Large intestine (tissue), 12 donors: ENCODE results near the gene RPE. TPM values are rescaled to one million over a fixed set of nuclear protein-coding genes. Genes with fewer than 3 reads are reported as not detected.
A peak's percentile ranks its signal among the peaks of the same experiment; 100 is the strongest.

Source experiments
- DNase-seq, 2 donors: peaks; one replicate each; pipeline versions ENCODE4 v3.0.0 to v3.0.0-alpha.2; 2013
- H3K27ac ChIP-seq: one replicate; pipeline ENCODE4 v1.5.1; 2013; ENCODE audit warnings: low read length
- H3K27me3 ChIP-seq: 2 replicates; pipeline ENCODE4 v1.6.1; 2013; ENCODE audit warnings: low read length; ENCODE audit not compliant: control insufficient read depth, insufficient read depth
- H3K36me3 ChIP-seq: 2 replicates; pipeline ENCODE4 v1.6.1; 2013; ENCODE audit warnings: low read length; ENCODE audit not compliant: control insufficient read depth, insufficient read depth
- H3K4me1 ChIP-seq: one replicate; pipeline ENCODE4 v1.6.1; 2013; ENCODE audit warnings: low read length; ENCODE audit not compliant: control insufficient read depth, insufficient read depth
- H3K4me3 ChIP-seq: one replicate; pipeline ENCODE4 v1.5.1; 2013; ENCODE audit warnings: low read length
- H3K9me3 ChIP-seq: one replicate; pipeline ENCODE4 v1.6.1; 2013; ENCODE audit warnings: mild to moderate bottlenecking, low read depth, low read length, moderate library complexity; ENCODE audit not compliant: control insufficient read depth
- WGBS: methylation state at CpG from one replicate; pipeline ENCODE4 v1.1.5; 2013; ENCODE audit warnings: low lambda C conversion rate; ENCODE audit not compliant: insufficient coverage; 5-methylcytosine and 5-hydroxymethylcytosine counted together
- long read RNA-seq, 11 donors: transcript quantifications; one replicate each; lab custom pipeline, GENCODE V29; 2026
- polyA plus RNA-seq: library from polyadenylated mRNA; unstranded; fragments of 120-200 nt; gene quantifications from one replicate; pipeline ENCODE4 v1.2.1, GENCODE V29; 2013

RPE gene
- 41.0 TPM for polyA plus RNA-seq
- long read RNA-seq, donor 1, transcript RPE-202 (6 exons, 2,569 nt) = major isoform, 7 of 10 reads
- long read RNA-seq, donor 1, partial matches to known transcripts = 0 of 10 reads
- long read RNA-seq, donor 1, other reads (novel, unspliced or antisense) = 0 of 10 reads
- long read RNA-seq, donor 2, transcript RPE-202 (6 exons, 2,569 nt) = major isoform, 11 of 14 reads
- long read RNA-seq, donor 2, partial matches to known transcripts = 0 of 14 reads
- long read RNA-seq, donor 2, other reads (novel, unspliced or antisense) = 0 of 14 reads
- long read RNA-seq, donor 3 = 0 reads
- long read RNA-seq, donor 4, partial matches to known transcripts = 0 of 2 reads
- long read RNA-seq, donor 4, other reads (novel, unspliced or antisense) = 0 of 2 reads
- long read RNA-seq, donor 5, transcript RPE-202 (6 exons, 2,569 nt) = major isoform, 11 of 14 reads
- long read RNA-seq, donor 5, partial matches to known transcripts = 0 of 14 reads
- long read RNA-seq, donor 5, other reads (novel, unspliced or antisense) = 0 of 14 reads
- long read RNA-seq, donor 6, transcript RPE-202 (6 exons, 2,569 nt) = major isoform, 12 of 14 reads
- long read RNA-seq, donor 6, partial matches to known transcripts = 0 of 14 reads
- long read RNA-seq, donor 6, other reads (novel, unspliced or antisense) = 0 of 14 reads
- long read RNA-seq, donor 7, transcript RPE-202 (6 exons, 2,569 nt) = major isoform, 5 of 6 reads
- long read RNA-seq, donor 7, partial matches to known transcripts = 0 of 6 reads
- long read RNA-seq, donor 7, other reads (novel, unspliced or antisense) = 0 of 6 reads
- long read RNA-seq, donor 8, transcript RPE-202 (6 exons, 2,569 nt) = major isoform, 22 of 27 reads
- long read RNA-seq, donor 8, partial matches to known transcripts = 0 of 27 reads
- long read RNA-seq, donor 8, other reads (novel, unspliced or antisense) = 0 of 27 reads
- long read RNA-seq, donor 9, transcript RPE-202 (6 exons, 2,569 nt) = major isoform, 11 of 25 reads
- long read RNA-seq, donor 9, partial matches to known transcripts = 12 of 25 reads
- long read RNA-seq, donor 9, other reads (novel, unspliced or antisense) = 0 of 25 reads
- long read RNA-seq, donor 10, transcript RPE-202 (6 exons, 2,569 nt) = major isoform, 12 of 20 reads
- long read RNA-seq, donor 10, partial matches to known transcripts = 5 of 20 reads
- long read RNA-seq, donor 10, other reads (novel, unspliced or antisense) = 0 of 20 reads
- long read RNA-seq, donor 11, transcript RPE-202 (6 exons, 2,569 nt) = major isoform, 6 of 7 reads
- long read RNA-seq, donor 11, partial matches to known transcripts = 0 of 7 reads
- long read RNA-seq, donor 11, other reads (novel, unspliced or antisense) = 0 of 7 reads

DNA sequence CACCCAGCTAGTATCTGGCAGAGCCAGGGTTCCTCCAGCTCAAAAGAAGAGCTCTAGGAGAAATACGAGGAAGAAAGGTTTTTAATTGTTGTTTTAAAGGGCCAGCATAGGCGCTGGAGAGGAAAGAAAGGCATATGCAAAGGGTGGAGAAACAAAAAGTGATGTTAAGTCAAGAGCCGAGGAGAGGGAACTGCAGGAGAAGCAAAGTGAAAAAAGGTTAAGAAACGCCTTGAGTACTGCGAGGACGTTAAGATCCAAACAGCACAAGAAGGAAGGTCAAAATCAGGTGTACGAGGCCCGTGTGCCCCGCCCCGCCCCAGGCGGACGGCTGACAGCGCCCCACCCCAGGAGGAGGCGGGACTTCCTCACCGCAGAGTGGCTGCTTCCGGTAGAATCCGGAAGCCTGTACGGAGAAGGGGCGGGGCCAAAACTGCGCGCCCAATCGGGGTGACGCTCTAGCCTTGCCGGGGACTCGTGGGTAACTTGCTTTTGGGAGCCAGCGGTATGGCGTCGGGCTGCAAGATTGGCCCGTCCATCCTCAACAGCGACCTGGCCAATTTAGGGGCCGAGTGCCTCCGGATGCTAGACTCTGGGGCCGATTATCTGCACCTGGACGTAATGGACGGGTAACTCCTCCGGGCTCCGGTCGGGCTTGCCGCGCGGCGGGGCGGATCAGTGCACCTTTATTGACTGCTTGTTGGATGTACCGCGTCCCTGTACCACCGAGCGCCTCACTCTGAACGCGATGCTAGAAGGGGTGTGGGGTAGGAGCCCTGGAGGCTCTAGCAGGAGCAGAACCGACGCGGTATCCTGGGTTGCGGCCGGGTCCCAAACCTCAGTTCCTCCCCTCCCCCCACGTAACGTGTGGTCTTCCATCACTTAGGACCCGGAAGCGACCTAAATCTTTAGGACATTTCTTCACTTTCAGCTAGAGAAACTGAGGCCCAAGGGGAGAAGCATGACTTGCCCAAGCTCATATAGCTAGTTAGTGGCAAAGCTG, at the start of gene RPE:
Gene RPE (plus strand): TSS at position 481 of the 1,000 bp plus-strand sequence. CDS start 24 bp downstream, at position 505.
- Histone ChIP-seq H3K4me1 (no peaks in the 10 kb centered on the region), H3K36me3 (no peaks in the 10 kb centered on the region), H3K4me3 (peak within 1 kb of the TSS; percentile 89), H3K27ac (peak within 1 kb of the TSS; percentile 73), H3K9me3 (peaks cover 6% of the 10 kb centered on the region), H3K27me3 (no peaks in the 10 kb centered on the region)
- peak; percentile 93 to 96 for DNase-seq
- 14% methylated on average over 2 of the region's 58 CpGs for WGBS

DNA sequence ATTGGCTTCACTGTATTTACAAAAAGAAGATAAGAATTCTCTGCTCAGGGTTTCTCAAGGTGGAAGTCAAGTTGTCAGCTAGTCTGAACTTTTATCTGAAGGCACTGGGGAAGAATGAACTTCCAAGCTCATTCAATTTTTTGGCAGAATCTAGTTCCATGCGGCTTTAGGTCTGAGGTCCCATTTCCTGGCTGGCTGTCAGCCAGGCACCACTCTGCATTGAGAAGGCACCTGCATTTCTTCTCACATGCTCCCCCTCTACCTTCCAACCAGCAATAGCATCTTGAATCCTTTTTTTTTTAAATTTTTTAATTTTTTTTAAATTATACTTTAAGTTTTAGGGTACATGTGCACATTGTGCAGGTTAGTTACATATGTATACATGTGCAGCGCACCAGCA, 46.2 kb upstream of the RPE start:
- WGBS = no CpG with 5 or more reads among the region's 2 CpGs
- H3K9me3 ChIP-seq = peaks cover 3% of the 10 kb centered on the region
- no peak overlapping the region for H3K27ac ChIP-seq
- no peaks in the 10 kb centered on the region for H3K4me1 ChIP-seq
- H3K4me3 ChIP-seq = no peak overlapping the region
- no peaks in the 10 kb centered on the region for H3K27me3 ChIP-seq
- DNase-seq = no peak
- H3K36me3 ChIP-seq = no peaks in the 10 kb centered on the region

- no peak for DNase-seq
- H3K9me3 ChIP-seq = no peaks in the 10 kb centered on the region
- 12% methylated on average over 2 of the region's 2 CpGs for WGBS
- H3K27me3 ChIP-seq = no peaks in the 10 kb centered on the region
- no peaks in the 10 kb centered on the region for H3K4me1 ChIP-seq
- no peak overlapping the region for H3K4me3 ChIP-seq
- H3K36me3 ChIP-seq = no peaks in the 10 kb centered on the region
- no peak overlapping the region for H3K27ac ChIP-seq
Observed at GRCh38 chr2:209958016-209958415, 44.4 kb upstream of the RPE start.

- H3K4me3 ChIP-seq = no peak overlapping the region
- WGBS = 60% methylated on average over 1 of the region's 7 CpGs
- no peaks in the 10 kb centered on the region for H3K36me3 ChIP-seq
- H3K4me1 ChIP-seq = no peaks in the 10 kb centered on the region
- H3K27me3 ChIP-seq = no peaks in the 10 kb centered on the region
- no peak overlapping the region for H3K27ac ChIP-seq
- no peak for DNase-seq
- no peaks in the 10 kb centered on the region for H3K9me3 ChIP-seq
Observed at GRCh38 chr2:209960045-209960444, 42.4 kb upstream of the RPE start.

- Histone ChIP-seq H3K27me3 (no peaks in the 10 kb centered on the region), H3K27ac (no peak overlapping the region), H3K9me3 (no peaks in the 10 kb centered on the region), H3K36me3 (no peaks in the 10 kb centered on the region), H3K4me1 (no peaks in the 10 kb centered on the region), H3K4me3 (no peak overlapping the region)
- WGBS = 69% methylated on average over 1 of the region's 4 CpGs
- peak; percentile 26 to 27 for DNase-seq
Observed at GRCh38 chr2:209960676-209961630, 41.5 kb upstream of the RPE start.

GRCh38 chr2:209965723-209966122, 36.7 kb upstream of the RPE start:
- Histone ChIP-seq H3K36me3 (no peaks in the 10 kb centered on the region), H3K9me3 (no peaks in the 10 kb centered on the region), H3K27me3 (peaks cover 2% of the 10 kb centered on the region), H3K4me3 (no peak overlapping the region), H3K4me1 (no peaks in the 10 kb centered on the region), H3K27ac (no peak overlapping the region)
- 82% methylated on average over 2 of the region's 2 CpGs for WGBS
- DNase-seq = no peak

GRCh38 chr2:209969692-209970091, 32.7 kb upstream of the RPE start:
- WGBS = no CpG with 5 or more reads among the region's 4 CpGs
- no peak overlapping the region for H3K4me3 ChIP-seq
- H3K27me3 ChIP-seq = peaks cover 6% of the 10 kb centered on the region
- no peaks in the 10 kb centered on the region for H3K36me3 ChIP-seq
- no peaks in the 10 kb centered on the region for H3K9me3 ChIP-seq
- DNase-seq = no peak
- no peak overlapping the region for H3K27ac ChIP-seq
- no peaks in the 10 kb centered on the region for H3K4me1 ChIP-seq

DNA sequence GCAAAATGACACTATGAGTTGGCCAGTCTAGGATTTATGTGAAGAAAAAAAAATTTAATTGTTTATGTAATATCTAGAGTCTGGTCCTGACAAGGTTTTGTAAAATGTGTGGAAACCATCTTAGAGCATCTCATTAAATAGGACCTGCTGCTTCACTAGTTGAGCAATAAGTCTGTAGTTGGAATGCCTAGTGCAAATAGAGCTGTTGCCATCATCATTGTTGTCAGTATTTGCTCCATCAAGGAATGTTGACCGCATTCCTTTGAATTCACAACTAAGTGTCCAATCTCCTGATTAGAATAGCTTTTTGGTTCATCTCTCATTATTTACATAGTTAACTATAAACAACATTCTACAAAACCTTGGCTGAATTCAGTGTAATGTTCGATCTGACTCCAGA, 32.2 kb upstream of the RPE start:
- no peak for DNase-seq
- Histone ChIP-seq H3K9me3 (no peaks in the 10 kb centered on the region), H3K4me3 (no peak overlapping the region), H3K36me3 (no peaks in the 10 kb centered on the region), H3K27me3 (peaks cover 6% of the 10 kb centered on the region), H3K27ac (no peak overlapping the region), H3K4me1 (no peaks in the 10 kb centered on the region)
- no CpG with 5 or more reads among the region's 2 CpGs for WGBS
